RWPE1 (cell line): ENCODE data around the gene SDHAF4.

Experiments used
- CTCF ChIA-PET: fragments of 350-600 bp; sonication (Branson Sonifier 250); formaldehyde crosslinking; extraction: SDS; loops from one replicate; lab custom pipeline; 2021; lab: Yijun Ruan, JAX
- POLR2A ChIA-PET: fragments of 400-600 bp; formaldehyde crosslinking; extraction: SDS; loops from one replicate; lab custom pipeline; 2020; ENCODE audit warnings: antibody characterized with exemption; ENCODE audit not compliant: low non-redundant PET; lab: Yijun Ruan, JAX
- DNase-seq: peaks from one replicate; pipeline ENCODE4 v3.0.0; 2012; ENCODE audit warnings: low spot score
- H3K27ac ChIP-seq: fragments of 450-650 bp; 2 replicates; pipeline ENCODE4 v1.5.1; 2017
- TF ChIP-seq, protein P1 (sequence below): fragments of 450-650 bp; conservative IDR thresholded peaks from 2 replicates; pipeline ENCODE4 v1.5.1; 2017; ENCODE audit warnings: low read depth, mild to moderate bottlenecking

The SDHAF4 gene

GRCh38 chr6:70627500-70628254 lies 60.9 kb downstream of the SDHAF4 start:
- H3K27ac ChIP-seq: no peak overlapping the region
- ChIA-PET POLR2A (no interaction called here), CTCF (interaction anchor here (0.6 to 1.2 kb wide), 2 partner anchors 257 to 351 kb away, joined by 3 read pairs; no protein-coding TSS in a partner anchor)
- TF ChIP-seq, protein P1, sequence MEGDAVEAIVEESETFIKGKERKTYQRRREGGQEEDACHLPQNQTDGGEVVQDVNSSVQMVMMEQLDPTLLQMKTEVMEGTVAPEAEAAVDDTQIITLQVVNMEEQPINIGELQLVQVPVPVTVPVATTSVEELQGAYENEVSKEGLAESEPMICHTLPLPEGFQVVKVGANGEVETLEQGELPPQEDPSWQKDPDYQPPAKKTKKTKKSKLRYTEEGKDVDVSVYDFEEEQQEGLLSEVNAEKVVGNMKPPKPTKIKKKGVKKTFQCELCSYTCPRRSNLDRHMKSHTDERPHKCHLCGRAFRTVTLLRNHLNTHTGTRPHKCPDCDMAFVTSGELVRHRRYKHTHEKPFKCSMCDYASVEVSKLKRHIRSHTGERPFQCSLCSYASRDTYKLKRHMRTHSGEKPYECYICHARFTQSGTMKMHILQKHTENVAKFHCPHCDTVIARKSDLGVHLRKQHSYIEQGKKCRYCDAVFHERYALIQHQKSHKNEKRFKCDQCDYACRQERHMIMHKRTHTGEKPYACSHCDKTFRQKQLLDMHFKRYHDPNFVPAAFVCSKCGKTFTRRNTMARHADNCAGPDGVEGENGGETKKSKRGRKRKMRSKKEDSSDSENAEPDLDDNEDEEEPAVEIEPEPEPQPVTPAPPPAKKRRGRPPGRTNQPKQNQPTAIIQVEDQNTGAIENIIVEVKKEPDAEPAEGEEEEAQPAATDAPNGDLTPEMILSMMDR: no peak
- no peak for DNase-seq

GRCh38 chr6:70629929-70630328 lies 63.2 kb downstream of the SDHAF4 start:
- ChIA-PET POLR2A (no interaction called here), CTCF (no interaction called here)
- TF ChIP-seq, protein P1: no peak
- DNase-seq: no peak
- no peak overlapping the region for H3K27ac ChIP-seq

DNA sequence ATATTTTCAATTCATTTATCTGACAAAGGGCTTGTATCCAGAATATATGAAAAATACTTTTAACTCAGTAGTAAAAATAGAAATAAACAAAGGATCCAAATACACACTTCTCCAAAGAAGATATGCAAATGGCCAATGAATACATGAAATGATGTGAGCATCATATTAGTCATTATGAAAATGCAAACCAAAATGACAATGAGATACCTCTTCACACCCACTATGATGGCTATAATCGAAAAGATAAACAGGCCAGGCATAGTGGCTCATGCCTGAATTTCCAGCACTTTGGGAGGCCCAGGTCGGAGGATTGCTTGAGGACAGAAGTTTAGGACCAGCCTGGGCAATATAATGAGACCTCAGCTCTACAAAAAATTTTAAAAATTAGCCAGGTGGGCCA lies 67.1 kb downstream of the SDHAF4 start:
- POLR2A ChIA-PET: no interaction called here
- CTCF ChIA-PET: no interaction called here
- no peak overlapping the region for H3K27ac ChIP-seq
- TF ChIP-seq, protein P1: no peak
- DNase-seq: no peak

- CTCF ChIA-PET: interaction anchor here (0.6 to 0.7 kb wide), 2 partner anchors 50 to 265 kb away, joined by 3 read pairs; no protein-coding TSS in a partner anchor
- TF ChIP-seq, protein P1: no peak
- no peak overlapping the region for H3K27ac ChIP-seq
- no peak for DNase-seq
- POLR2A ChIA-PET: no interaction called here
These were observed 69.9 kb downstream of the SDHAF4 start for GRCh38 chr6:70636596-70636995.

- TF ChIP-seq, protein P1: no peak
- no peak for DNase-seq
- POLR2A ChIA-PET: no interaction called here
- no peak overlapping the region for H3K27ac ChIP-seq
- CTCF ChIA-PET: no interaction called here
These were observed 71.7 kb downstream of the SDHAF4 start for GRCh38 chr6:70638468-70638867.
